ENCODE data around the gene TIGD3.

- TF ChIP-seq POLR2A (IDR thresholded peaks at IDR 0.05) (no peak), CTCF (IDR thresholded peaks at IDR 0.05) (no peak), EP300 (IDR thresholded peaks at IDR 0.05) (no peak)
Observed at GRCh38 chr11:65309006-65309405, 45.5 kb upstream of the TIGD3 start.

Data from tibial nerve (tissue), 4 donors.